GM20000 (cell line): ENCODE data around the gene PICALM.

Experiments
- DNase-seq: peaks from one replicate; pipeline ENCODE4 v3.0.0; 2012; ENCODE audit warnings: low spot score
- TF ChIP-seq, protein P1 (sequence below): IDR thresholded peaks from 2 replicates; pipeline ENCODE4 v1.5.1; 2012; ENCODE audit warnings: mild to moderate bottlenecking, control low read depth; ENCODE audit errors: extremely low read depth, missing control alignments

Gene PICALM

DNA sequence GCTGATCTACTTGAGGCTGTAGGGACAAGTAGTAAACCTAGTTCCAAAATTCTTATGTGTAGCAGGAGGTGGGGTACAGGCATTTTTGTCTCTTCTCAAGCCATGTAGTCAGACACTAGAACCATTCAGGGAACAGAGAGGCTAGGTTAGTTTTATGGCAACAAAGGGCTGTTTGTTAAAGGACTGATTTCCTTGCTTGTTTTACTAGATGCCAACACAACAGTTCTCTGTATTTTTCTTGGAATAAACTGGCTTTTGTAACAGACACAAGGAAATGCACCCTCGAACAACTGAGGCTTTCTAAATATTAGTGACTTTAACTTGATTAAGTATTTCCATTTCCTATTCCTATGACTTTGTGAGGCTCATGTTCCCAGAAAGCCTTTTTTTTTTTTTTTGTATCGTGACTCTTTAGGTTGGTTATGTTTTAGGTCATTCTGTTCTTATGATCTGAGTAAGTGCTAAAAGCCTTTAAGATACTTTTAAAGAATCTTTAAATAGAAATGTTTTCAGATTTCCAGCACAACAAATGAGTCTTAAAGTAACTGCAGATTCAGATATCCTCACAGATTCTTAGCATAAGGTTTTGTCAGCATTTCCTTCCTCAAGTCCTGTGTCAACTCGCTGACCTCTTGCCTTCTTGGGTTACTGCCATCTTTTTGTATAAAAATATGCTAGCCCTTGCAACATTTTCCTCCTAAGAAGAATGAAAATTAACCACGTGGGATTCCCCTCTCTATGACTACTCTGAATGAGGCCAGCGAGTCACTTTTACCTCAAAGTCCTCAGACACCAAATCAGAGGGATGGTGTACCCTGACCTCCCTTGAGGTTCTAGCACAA is 121.2 kb downstream of the PICALM start:
- TF ChIP-seq, protein P1, sequence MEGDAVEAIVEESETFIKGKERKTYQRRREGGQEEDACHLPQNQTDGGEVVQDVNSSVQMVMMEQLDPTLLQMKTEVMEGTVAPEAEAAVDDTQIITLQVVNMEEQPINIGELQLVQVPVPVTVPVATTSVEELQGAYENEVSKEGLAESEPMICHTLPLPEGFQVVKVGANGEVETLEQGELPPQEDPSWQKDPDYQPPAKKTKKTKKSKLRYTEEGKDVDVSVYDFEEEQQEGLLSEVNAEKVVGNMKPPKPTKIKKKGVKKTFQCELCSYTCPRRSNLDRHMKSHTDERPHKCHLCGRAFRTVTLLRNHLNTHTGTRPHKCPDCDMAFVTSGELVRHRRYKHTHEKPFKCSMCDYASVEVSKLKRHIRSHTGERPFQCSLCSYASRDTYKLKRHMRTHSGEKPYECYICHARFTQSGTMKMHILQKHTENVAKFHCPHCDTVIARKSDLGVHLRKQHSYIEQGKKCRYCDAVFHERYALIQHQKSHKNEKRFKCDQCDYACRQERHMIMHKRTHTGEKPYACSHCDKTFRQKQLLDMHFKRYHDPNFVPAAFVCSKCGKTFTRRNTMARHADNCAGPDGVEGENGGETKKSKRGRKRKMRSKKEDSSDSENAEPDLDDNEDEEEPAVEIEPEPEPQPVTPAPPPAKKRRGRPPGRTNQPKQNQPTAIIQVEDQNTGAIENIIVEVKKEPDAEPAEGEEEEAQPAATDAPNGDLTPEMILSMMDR, result no peak
- peak; percentile 36 for DNase-seq

DNA sequence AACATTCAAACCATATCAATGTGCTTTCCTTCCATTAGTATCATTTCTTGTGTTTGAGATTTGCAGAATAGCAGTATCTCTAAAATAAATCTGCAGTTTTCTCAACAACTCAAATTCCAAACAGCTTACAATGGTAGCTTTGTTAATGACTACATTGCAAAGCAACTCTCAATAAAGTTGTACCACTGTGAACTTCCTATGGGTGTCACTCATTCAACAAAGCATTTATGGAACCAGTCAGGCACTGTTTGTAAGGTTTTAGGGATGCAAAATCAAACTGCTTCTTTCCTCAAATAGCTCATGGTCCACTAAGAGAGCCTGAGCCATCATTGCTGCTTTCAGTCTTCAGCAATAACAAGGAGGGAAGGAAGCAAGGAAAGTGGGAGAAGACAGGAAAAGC is 122.7 kb downstream of the PICALM start:
- TF ChIP-seq, protein P1, result no peak
- no peak for DNase-seq

DNA sequence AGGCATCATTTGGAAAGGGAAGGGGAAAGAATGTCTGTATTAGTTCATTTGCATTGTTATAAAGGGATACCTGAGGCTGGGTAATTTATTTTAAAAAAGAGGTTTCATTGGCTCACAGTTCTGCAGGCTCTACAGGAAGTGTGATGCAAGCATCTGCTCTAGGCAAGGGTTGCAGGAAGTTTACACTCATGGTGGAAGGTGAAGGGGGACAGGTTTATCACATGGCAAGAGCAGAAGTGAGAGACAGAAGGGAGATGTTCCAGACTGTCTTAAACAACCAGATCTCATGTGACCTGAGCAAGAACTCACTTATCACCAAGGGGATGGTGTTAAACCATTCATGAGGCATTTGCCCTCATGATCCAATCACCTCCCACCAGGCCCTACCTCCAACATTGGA is 123.1 kb downstream of the PICALM start:
- DNase-seq, result no peak
- TF ChIP-seq, protein P1, result no peak

DNA sequence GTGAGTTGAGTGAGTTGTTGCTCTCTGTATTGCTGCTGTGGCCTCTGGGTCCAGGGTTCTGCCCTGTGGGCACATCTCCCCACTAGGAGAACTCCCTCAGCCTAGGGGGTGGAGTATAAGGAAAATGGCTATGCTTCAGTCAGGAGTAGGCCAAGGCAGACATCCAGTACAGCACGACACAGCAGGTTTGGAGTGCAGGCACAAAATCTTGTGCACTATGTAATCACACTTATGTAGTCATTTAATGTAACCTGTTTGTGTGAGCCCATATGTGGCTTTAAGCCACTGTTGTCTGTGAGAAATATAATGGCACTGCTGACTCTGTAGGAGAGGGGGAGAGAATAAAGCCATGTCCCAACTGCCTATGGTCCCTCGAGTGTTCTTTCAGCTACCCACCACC is 123.6 kb downstream of the PICALM start:
- DNase-seq, result no peak

DNA sequence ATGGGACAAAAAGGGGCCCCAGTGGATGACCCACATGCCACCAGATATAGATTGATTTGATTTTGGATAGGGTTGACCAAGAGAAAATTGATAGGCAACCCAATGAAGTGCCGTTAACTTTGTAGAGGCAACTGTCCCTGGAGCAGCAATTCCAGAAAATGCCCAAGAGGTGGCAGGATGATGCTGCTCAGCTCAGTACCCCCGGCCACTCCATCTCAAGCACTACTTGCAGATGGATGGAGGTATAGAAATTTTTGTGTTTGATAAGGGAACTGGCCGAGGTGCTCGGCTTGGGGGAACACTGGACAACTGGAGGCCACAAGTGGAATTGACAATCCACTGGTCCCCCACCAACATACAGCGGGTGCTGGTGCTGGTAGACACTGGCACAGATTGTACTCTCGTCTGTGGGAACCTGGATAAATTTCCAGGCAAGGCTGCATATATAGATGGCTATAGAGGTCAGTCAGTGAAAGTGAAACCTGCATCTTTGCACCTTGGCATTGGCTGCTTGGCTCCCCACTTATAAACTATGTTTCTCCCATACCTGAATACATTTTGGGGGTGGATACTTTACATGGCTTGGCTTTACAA is 127.4 kb downstream of the PICALM start:
- peak; percentile 65 for DNase-seq
- TF ChIP-seq, protein P1, result peak; percentile 42

More for the DNA sequence above, 123.6 kb downstream of the PICALM start:
- TF ChIP-seq, protein P1, result no peak

DNA sequence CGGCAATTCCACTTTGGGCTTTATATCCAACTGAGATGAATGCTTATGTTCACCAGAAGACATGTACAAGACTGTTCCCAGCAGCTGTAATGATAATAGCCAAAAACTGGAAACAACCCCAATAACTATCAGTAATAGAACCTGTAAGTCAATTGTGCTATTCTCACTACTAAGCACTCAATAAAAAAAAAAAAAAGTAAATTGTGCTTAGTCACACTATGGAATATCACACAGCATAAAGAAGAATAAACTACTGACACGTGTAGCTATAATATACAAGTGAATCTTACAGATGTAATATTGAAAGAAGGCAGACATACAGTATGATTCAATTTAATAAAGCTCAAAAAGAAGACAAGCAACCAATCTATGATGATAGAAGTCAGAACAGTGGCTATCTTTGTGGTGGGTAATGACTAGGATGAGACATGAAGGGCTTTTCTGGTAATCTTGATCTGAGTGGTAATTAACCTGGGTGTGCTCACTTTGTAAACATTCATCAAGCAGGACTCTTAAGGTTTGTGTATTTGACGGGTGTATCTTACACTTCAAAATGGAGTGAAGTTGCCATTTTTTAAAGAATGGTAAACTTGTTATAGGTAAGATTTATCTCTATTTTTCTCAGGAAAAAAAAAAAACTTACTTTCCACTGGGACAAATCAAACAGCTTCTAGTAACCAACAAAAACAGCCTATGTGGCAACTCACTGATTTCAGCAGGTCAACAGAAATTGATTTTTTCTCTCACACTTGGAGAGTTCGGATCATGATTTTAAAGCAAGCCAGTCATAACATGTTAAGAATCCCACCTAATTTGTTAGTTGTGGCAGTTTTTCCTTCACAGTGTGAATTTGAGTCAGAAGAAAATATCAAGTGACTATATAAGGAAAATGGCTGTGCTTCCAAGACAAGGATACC is 129.5 kb downstream of the PICALM start:
- DNase-seq, result no peak
- TF ChIP-seq, protein P1, result no peak
